ENCODE data around the gene SCGB3A2. TPM values are rescaled to one million over a fixed set of nuclear protein-coding genes. Genes with fewer than 3 reads are reported as not detected.

The SCGB3A2 gene
- polyA plus RNA-seq, 1 donor (not counting 4 experiments of a cell fraction or from before 2014, with no cell fraction given): not detected

DNA sequence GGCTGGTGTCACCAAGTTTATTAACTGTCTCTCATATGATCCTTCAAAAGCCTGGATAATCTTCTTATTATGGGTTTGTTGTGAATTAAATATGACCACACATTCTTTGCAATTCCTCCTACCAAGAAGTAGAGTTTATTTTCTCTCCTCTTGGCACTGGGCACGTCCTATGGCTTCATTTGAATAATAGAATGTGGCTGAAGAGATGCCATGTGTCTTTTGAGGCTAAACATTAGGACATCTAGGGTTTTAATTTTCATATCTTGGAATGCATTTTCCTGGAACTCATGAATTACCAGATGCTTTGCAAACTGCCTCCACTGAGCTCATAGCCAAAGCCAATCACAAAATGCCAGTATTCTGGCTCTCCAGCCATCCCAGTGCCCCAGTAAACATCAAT is 19.9 kb upstream of the SCGB3A2 start:
- Histone ChIP-seq H3K27ac (ENCODE audit: control insufficient read depth, insufficient read depth, low read length) (no peak overlapping the region), H3K36me3 (ENCODE audit: control insufficient read depth in 2 of 2, extremely low read depth in 1 of 2, insufficient read depth in 2 of 2, low read length in 2 of 2) (no peaks in the 10 kb centered on the region), H3K4me2 (ENCODE audit: control insufficient read depth, extremely low read depth, insufficient read depth, low read depth, low read length) (no peak overlapping the region), H3K4me1 (ENCODE audit: control insufficient read depth, extremely low read depth, insufficient read depth, low read length) (no peaks in the 10 kb centered on the region), H2AFZ (ENCODE audit: control insufficient read depth, low read length) (no peak overlapping the region), H3K9me1 (ENCODE audit: control insufficient read depth, extremely low read depth, insufficient read depth, low read length) (no peaks in the 10 kb centered on the region), H4K20me1 (ENCODE audit: control insufficient read depth, extremely low read depth, insufficient read depth, low read length) (no peaks in the 10 kb centered on the region), H3K27me3 (ENCODE audit: control insufficient read depth, extremely low read depth, insufficient read depth, low read length) (no peaks in the 10 kb centered on the region), H3K4me3 (ENCODE audit: control insufficient read depth in 2 of 3, extremely low read depth in 1 of 3, insufficient read depth in 2 of 3, low read depth in 1 of 3, low read length in 3 of 3) (no peak overlapping the region), H3K9me3 (ENCODE audit: control insufficient read depth, low read depth, low read length) (no peaks in the 10 kb centered on the region), H3K9ac (ENCODE audit: control insufficient read depth, extremely low read depth, insufficient read depth, low read length) (no peak overlapping the region), H3K79me2 (ENCODE audit: control insufficient read depth, insufficient read depth, low read length) (no peaks in the 10 kb centered on the region)
- no peak for FAIRE-seq
- dilution Hi-C loops (cut with MboI; ENCODE audit: extremely low pct_ligation_motif_present, low sequenced_read_pairs): no loop called here
- TF ChIP-seq EZH2 (IDR thresholded peaks at IDR 0.05; ENCODE audit: low read length): no peak
- TF ChIP-seq, protein P1, sequence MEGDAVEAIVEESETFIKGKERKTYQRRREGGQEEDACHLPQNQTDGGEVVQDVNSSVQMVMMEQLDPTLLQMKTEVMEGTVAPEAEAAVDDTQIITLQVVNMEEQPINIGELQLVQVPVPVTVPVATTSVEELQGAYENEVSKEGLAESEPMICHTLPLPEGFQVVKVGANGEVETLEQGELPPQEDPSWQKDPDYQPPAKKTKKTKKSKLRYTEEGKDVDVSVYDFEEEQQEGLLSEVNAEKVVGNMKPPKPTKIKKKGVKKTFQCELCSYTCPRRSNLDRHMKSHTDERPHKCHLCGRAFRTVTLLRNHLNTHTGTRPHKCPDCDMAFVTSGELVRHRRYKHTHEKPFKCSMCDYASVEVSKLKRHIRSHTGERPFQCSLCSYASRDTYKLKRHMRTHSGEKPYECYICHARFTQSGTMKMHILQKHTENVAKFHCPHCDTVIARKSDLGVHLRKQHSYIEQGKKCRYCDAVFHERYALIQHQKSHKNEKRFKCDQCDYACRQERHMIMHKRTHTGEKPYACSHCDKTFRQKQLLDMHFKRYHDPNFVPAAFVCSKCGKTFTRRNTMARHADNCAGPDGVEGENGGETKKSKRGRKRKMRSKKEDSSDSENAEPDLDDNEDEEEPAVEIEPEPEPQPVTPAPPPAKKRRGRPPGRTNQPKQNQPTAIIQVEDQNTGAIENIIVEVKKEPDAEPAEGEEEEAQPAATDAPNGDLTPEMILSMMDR (optimal IDR thresholded peaks at IDR 0.05 in 1 of 3, IDR thresholded peaks at IDR 0.05 in 1 of 3, conservative IDR thresholded peaks at IDR 0.05 in 1 of 3; ENCODE audit: extremely low read depth in 1 of 3, insufficient read depth in 2 of 3, low read length in 3 of 3): no peak
- no peak for DNase-seq (ENCODE audit: low read depth, low spot score)

DNA sequence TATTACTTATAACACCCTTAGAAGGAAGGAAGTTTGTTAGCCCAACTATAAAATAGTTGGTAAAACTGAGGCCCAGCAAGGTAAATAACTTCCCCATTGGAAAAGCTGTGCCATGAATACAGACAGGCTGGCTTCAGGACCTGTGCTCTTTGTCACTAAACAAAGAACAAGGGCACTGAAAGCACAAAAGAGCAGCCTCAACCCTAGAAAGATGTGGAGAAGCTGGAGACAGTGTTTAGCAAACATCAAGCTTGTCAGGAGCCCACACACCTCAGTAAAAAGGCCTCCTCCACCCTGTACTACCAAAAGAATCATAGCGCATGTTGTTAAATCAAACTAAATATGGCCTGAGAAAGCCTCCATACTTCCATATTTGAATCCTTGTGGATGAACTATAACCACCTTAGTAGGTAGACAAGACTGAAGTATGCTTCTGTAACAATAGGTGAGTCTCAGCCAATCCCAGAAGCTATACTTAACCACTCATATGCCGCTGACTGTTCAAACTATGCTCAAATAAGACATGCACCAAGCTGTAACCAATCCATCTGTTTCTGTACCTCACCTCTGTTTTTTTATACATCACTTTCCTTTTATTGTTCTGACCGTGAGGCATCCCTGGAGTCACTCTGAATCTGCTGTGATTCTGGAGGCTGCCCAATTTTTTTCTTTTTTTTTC is 18.4 kb upstream of the SCGB3A2 start:
- DNase-seq (ENCODE audit: low read depth, low spot score) (no peak), FAIRE-seq (no peak)
- dilution Hi-C loops (cut with MboI; ENCODE audit: extremely low pct_ligation_motif_present, low sequenced_read_pairs): loop anchor here (5.0 kb wide), 1 partner anchor 72 kb away; no protein-coding TSS in a partner anchor
- no peak overlapping the region for H3K27ac ChIP-seq (ENCODE audit: control insufficient read depth, insufficient read depth, low read length)
- H3K79me2 ChIP-seq (ENCODE audit: control insufficient read depth, insufficient read depth, low read length): no peaks in the 10 kb centered on the region
- TF ChIP-seq EZH2 (IDR thresholded peaks at IDR 0.05; ENCODE audit: low read length): no peak
- TF ChIP-seq, protein P1 (optimal IDR thresholded peaks at IDR 0.05 in 1 of 3, IDR thresholded peaks at IDR 0.05 in 1 of 3, conservative IDR thresholded peaks at IDR 0.05 in 1 of 3; ENCODE audit: extremely low read depth in 1 of 3, insufficient read depth in 2 of 3, low read length in 3 of 3): no peak
- no peak overlapping the region for H3K9ac ChIP-seq (ENCODE audit: control insufficient read depth, extremely low read depth, insufficient read depth, low read length)
- H2AFZ ChIP-seq (ENCODE audit: control insufficient read depth, low read length): no peak overlapping the region
- no peaks in the 10 kb centered on the region for H3K9me3 ChIP-seq (ENCODE audit: control insufficient read depth, low read depth, low read length)
- H4K20me1 ChIP-seq (ENCODE audit: control insufficient read depth, extremely low read depth, insufficient read depth, low read length): no peaks in the 10 kb centered on the region
- no peaks in the 10 kb centered on the region for H3K27me3 ChIP-seq (ENCODE audit: control insufficient read depth, extremely low read depth, insufficient read depth, low read length)
- no peak overlapping the region for H3K4me2 ChIP-seq (ENCODE audit: control insufficient read depth, extremely low read depth, insufficient read depth, low read depth, low read length)
- no peaks in the 10 kb centered on the region for H3K4me1 ChIP-seq (ENCODE audit: control insufficient read depth, extremely low read depth, insufficient read depth, low read length)
- no peak overlapping the region for H3K4me3 ChIP-seq (ENCODE audit: control insufficient read depth in 2 of 3, extremely low read depth in 1 of 3, insufficient read depth in 2 of 3, low read depth in 1 of 3, low read length in 3 of 3)
- no peaks in the 10 kb centered on the region for H3K36me3 ChIP-seq (ENCODE audit: control insufficient read depth in 2 of 2, extremely low read depth in 1 of 2, insufficient read depth in 2 of 2, low read length in 2 of 2)
- no peaks in the 10 kb centered on the region for H3K9me1 ChIP-seq (ENCODE audit: control insufficient read depth, extremely low read depth, insufficient read depth, low read length)
